ENCODE results near the gene SCARB1. TPM values are rescaled to one million over a fixed set of nuclear protein-coding genes. Genes with fewer than 3 reads are reported as not detected.

Gene SCARB1
- total and polyA plus RNA-seq, 9 of the 15 experiments (the other 6 are each of a cell fraction or from before 2014, with no cell fraction given): 0.56 to 157 (median 52.8) TPM

DNA sequence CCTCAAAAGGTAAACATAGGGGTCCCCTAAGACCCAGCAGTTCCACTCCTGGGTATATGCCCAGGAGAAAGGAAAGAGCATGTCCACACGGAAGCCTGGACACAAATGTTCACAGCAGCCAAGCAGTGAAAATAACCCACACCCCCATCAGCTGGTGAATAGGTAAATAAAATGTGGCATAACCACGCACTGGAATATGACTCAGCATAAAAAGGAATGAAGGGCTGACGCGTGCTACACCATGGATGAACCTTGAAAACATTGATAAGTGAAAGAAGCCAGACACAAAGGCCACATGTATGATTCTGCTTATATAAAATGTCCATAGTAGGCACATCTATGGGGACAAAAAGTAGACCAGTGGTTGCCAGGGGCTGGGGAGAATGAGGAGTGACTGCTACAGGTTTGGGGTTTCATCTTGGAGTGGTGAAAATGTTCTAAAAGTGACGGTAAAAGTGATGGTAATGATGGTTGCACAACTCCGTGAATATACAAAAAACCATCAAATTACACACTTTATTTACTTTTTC, 3.8 kb upstream of the SCARB1 start (continued):
- no peak for TF ChIP-seq YBX1 (IDR thresholded peaks at IDR 0.05)
- no peak for TF ChIP-seq SMC3 (conservative IDR thresholded peaks at IDR 0.05; ENCODE audit: insufficient read depth, low read depth, low read length)
- no peak for TF ChIP-seq ESRRB (CRISPR knock-in tag; IDR thresholded peaks at IDR 0.05; ENCODE audit: borderline replicate concordance)
- TF ChIP-seq, protein P1, sequence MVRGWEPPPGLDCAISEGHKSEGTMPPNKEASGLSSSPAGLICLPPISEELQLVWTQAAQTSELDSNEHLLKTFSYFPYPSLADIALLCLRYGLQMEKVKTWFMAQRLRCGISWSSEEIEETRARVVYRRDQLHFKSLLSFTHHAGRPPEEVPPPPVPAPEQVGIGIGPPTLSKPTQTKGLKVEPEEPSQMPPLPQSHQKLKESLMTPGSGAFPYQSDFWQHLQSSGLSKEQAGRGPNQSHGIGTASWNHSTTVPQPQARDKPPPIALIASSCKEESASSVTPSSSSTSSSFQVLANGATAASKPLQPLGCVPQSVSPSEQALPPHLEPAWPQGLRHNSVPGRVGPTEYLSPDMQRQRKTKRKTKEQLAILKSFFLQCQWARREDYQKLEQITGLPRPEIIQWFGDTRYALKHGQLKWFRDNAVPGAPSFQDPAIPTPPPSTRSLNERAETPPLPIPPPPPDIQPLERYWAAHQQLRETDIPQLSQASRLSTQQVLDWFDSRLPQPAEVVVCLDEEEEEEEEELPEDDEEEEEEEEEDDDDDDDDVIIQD (CRISPR knock-in tag; IDR thresholded peaks at IDR 0.05): peak; percentile 47; the same call in 1 of the 2 replicates
- TF ChIP-seq NCOA6 (IDR thresholded peaks at IDR 0.05): 0 out of 2 replicates have a peak, but pooled peaks have one; percentile 13
- TF ChIP-seq EZH2 (IDR thresholded peaks at IDR 0.05; ENCODE audit: borderline replicate concordance, low read depth, low read length): no peak
- TF ChIP-seq, protein P2, sequence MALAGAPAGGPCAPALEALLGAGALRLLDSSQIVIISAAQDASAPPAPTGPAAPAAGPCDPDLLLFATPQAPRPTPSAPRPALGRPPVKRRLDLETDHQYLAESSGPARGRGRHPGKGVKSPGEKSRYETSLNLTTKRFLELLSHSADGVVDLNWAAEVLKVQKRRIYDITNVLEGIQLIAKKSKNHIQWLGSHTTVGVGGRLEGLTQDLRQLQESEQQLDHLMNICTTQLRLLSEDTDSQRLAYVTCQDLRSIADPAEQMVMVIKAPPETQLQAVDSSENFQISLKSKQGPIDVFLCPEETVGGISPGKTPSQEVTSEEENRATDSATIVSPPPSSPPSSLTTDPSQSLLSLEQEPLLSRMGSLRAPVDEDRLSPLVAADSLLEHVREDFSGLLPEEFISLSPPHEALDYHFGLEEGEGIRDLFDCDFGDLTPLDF (CRISPR knock-in tag; IDR thresholded peaks at IDR 0.05): no peak
- TF ChIP-seq TEAD4 (IDR thresholded peaks at IDR 0.05; ENCODE audit: low read length): peak; percentile 11; the same call in 1 of the 2 replicates
- no peak for TF ChIP-seq TEAD4 (CRISPR knock-in tag; IDR thresholded peaks at IDR 0.05; ENCODE audit: borderline replicate concordance)
- no peak for TF ChIP-seq CHCHD3 (CRISPR knock-in tag; IDR thresholded peaks at IDR 0.05)
- TF ChIP-seq FUS (optimal IDR thresholded peaks at IDR 0.05; ENCODE audit: low read depth, low read length): no peak
- TF ChIP-seq EP300 (IDR thresholded peaks at IDR 0.05; ENCODE audit: low read length): 0 out of 2 replicates have a peak, but pooled peaks have one; percentile 30
- peak; percentile 61; the same call in 1 of the 2 replicates for TF ChIP-seq BHLHE40 (IDR thresholded peaks at IDR 0.05; ENCODE audit: low read length)
- no peak for TF ChIP-seq KAT8 (IDR thresholded peaks at IDR 0.05; ENCODE audit: low read depth)
- peak; percentile 72 for TF ChIP-seq EP400 (IDR thresholded peaks at IDR 0.05)
- TF ChIP-seq MEF2A (IDR thresholded peaks at IDR 0.05; ENCODE audit: control insufficient read depth, low read depth, low read length): no peak
- TF ChIP-seq ZNF347 (CRISPR knock-in tag; IDR thresholded peaks at IDR 0.05; ENCODE audit: low read depth): no peak
- no peak for TF ChIP-seq MECOM (CRISPR knock-in tag; IDR thresholded peaks at IDR 0.05)
- TF ChIP-seq ZBTB17 (CRISPR knock-in tag; IDR thresholded peaks at IDR 0.05): peak; percentile 41; the same call in 1 of the 2 replicates
- TF ChIP-seq ARID1B (IDR thresholded peaks at IDR 0.05): peak; percentile 71
- no peak for TF ChIP-seq NR4A1 (CRISPR knock-in tag; IDR thresholded peaks at IDR 0.05)
- peak; percentile 85 for TF ChIP-seq NR4A1 (tag; IDR thresholded peaks at IDR 0.05)
- no peak for TF ChIP-seq HNRNPL (IDR thresholded peaks at IDR 0.05; ENCODE audit: low read depth, low read length)
- TF ChIP-seq PHTF2 (CRISPR knock-in tag; IDR thresholded peaks at IDR 0.05): no peak
- no peak for TF ChIP-seq NELFE (IDR thresholded peaks at IDR 0.05; ENCODE audit: insufficient read depth, insufficient read length)
- TF ChIP-seq ZNF124 (CRISPR knock-in tag; IDR thresholded peaks at IDR 0.05): no peak
- no peak for TF ChIP-seq CCNT2 (IDR thresholded peaks at IDR 0.05; ENCODE audit: borderline replicate concordance, extremely low read depth, insufficient read length, low read depth, low read length)
- TF ChIP-seq PPARD (CRISPR knock-in tag; IDR thresholded peaks at IDR 0.05): no peak
- TF ChIP-seq SNRNP70 (optimal IDR thresholded peaks at IDR 0.05; ENCODE audit: low read depth, low read length): no peak
- TF ChIP-seq TCF3 (CRISPR knock-in tag; IDR thresholded peaks at IDR 0.05): no peak
- TF ChIP-seq LEF1 (IDR thresholded peaks at IDR 0.05): no peak
